SK-N-SH (cell line): ENCODE results near the gene TUBA1A. TPM values are rescaled to one million over a fixed set of nuclear protein-coding genes. Genes with fewer than 3 reads are reported as not detected.
A peak's percentile ranks its signal among the peaks of the same experiment; 100 is the strongest.

Experiments
- CTCF ChIA-PET: fragments of 300-600, 350-600 bp; formaldehyde crosslinking; extraction: SDS; loops from one replicate; lab custom pipeline; 2021; lab: Yijun Ruan, JAX
- POLR2A ChIA-PET: fragments of 350-600 bp; sonication (Branson Sonifier 250); formaldehyde crosslinking; extraction: SDS; loops from one replicate; lab custom pipeline; 2020; ENCODE audit warnings: antibody characterized with exemption, inconsistent platforms; lab: Yijun Ruan, JAX
- DNase-seq: peaks from one replicate; pipeline ENCODE4 v3.0.0; 2012
- H2AFZ ChIP-seq: fragments of 200-600 bp; sonication (generic); 2 replicates; pipeline ENCODE4 v1.8.1; 2016; ENCODE audit warnings: antibody characterized with exemption, mild to moderate bottlenecking, low read depth
- H3F3A ChIP-seq: fragments of 200-600 bp; sonication (generic); replicated peaks from 2 replicates; pipeline ENCODE3; 2016; ENCODE audit warnings: antibody characterized with exemption, mild to moderate bottlenecking; ENCODE audit not compliant: insufficient read depth
- H3K27ac ChIP-seq, 2 experiments: fragments of 200-500 bp in 1 of 2; fragments of 200-600 bp in 1 of 2; sonication (Bioruptor generic) in 1 of 2; sonication (generic), shearing (Covaris generic) in 1 of 2; 2 replicates each; pipeline versions ENCODE4 v1.5.1 to v1.6.1; 2014 to 2016; ENCODE audit warnings: low read depth in 2 of 2, inconsistent platforms in 1 of 2, low read length in 1 of 2, mild to moderate bottlenecking in 1 of 2, mixed read lengths in 1 of 2
- H3K27me3 ChIP-seq: fragments of 200-600 bp; sonication (generic), shearing (Covaris generic); 2 replicates; pipeline ENCODE4 v1.6.1; 2016; ENCODE audit warnings: mixed run types; ENCODE audit not compliant: insufficient read depth
- H3K36me3 ChIP-seq, 2 experiments: fragments of 200-500 bp in 1 of 2; fragments of 200-600 bp in 1 of 2; sonication (Bioruptor generic) in 1 of 2; sonication (generic) in 1 of 2; replicated peaks in 1 of 2; 2 replicates each; pipeline versions ENCODE3 to v1.5.1; 2014 to 2016; ENCODE audit warnings: low read length in 1 of 2, mild to moderate bottlenecking in 1 of 2; ENCODE audit not compliant: insufficient read depth in 2 of 2, control insufficient read depth in 1 of 2
- H3K4me1 ChIP-seq, 2 experiments: fragments of 200-500 bp in 1 of 2; fragments of 200-600 bp in 1 of 2; sonication (Bioruptor generic) in 1 of 2; sonication (generic), shearing (Covaris generic) in 1 of 2; 2 replicates each; pipeline versions ENCODE4 v1.5.1 to v1.6.1; 2014 to 2016; ENCODE audit warnings: low read depth in 1 of 2, low read length in 1 of 2, mixed run types in 1 of 2; ENCODE audit not compliant: insufficient read depth in 2 of 2, control insufficient read depth in 1 of 2
- H3K4me2 ChIP-seq: fragments of 200-600 bp; sonication (generic), shearing (Covaris generic); 2 replicates; pipeline ENCODE4 v1.6.1; 2017; ENCODE audit warnings: mixed run types
- H3K4me3 ChIP-seq, 2 experiments: fragments of 200-500 bp in 1 of 2; fragments of 200-600 bp in 1 of 2; sonication (Bioruptor generic) in 1 of 2; sonication (generic), shearing (Covaris generic) in 1 of 2; 2 replicates each; pipeline versions ENCODE4 v1.5.1 to v1.8.1; 2014 to 2016; ENCODE audit warnings: low read depth in 2 of 2, inconsistent platforms in 1 of 2, low read length in 1 of 2, mild to moderate bottlenecking in 1 of 2, mixed read lengths in 1 of 2, moderate library complexity in 1 of 2
- H3K79me2 ChIP-seq: fragments of 200-600 bp; sonication (generic); 2 replicates; pipeline ENCODE4 v1.8.1; 2017; ENCODE audit warnings: mild to moderate bottlenecking; ENCODE audit not compliant: insufficient read depth
- H3K9ac ChIP-seq: fragments of 200-600 bp; sonication (generic); 2 replicates; pipeline ENCODE4 v1.6.1; 2017; ENCODE audit warnings: mixed run types
- H3K9me2 ChIP-seq: fragments of 200-600 bp; sonication (generic); 2 replicates; pipeline ENCODE4 v1.6.1; 2017; ENCODE audit warnings: mixed run types
- H3K9me3 ChIP-seq: fragments of 200-600 bp; sonication (generic); 2 replicates; pipeline ENCODE4 v1.6.1; 2017; ENCODE audit warnings: mixed run types, mild to moderate bottlenecking, moderate library complexity
- H4K20me1 ChIP-seq: fragments of 200-600 bp; sonication (generic); 2 replicates; pipeline ENCODE4 v1.6.1; 2017; ENCODE audit warnings: mild to moderate bottlenecking, mixed run types; ENCODE audit not compliant: insufficient read depth
- CHD2 ChIP-seq: fragments of 150-350 bp; IDR thresholded peaks from 2 replicates; pipeline ENCODE4 v1.6.1; 2018; ENCODE audit warnings: low read length; ENCODE audit not compliant: partially characterized antibody
- ELF1 ChIP-seq: IDR thresholded peaks from 2 replicates; pipeline ENCODE4 v1.4.0; 2012
- EP300 ChIP-seq, 2 experiments: IDR thresholded peaks; 2 replicates each; pipeline versions ENCODE4 v1.4.0 to v1.6.1; 2012; ENCODE audit warnings: borderline replicate concordance in 1 of 2, low read depth in 1 of 2, low read length in 1 of 2
- FOXJ3 ChIP-seq: sonication (generic); formaldehyde crosslinking; IDR thresholded peaks from 2 replicates; pipeline ENCODE4 v1.5.1; 2020; ENCODE audit warnings: mild to moderate bottlenecking, missing genetic modification reagents
- FOXM1 ChIP-seq: IDR thresholded peaks from 2 replicates; pipeline ENCODE4 v1.4.0; 2012; ENCODE audit warnings: low read depth, mild to moderate bottlenecking
- GABPA ChIP-seq: IDR thresholded peaks from 2 replicates; pipeline ENCODE4 v1.4.0; 2012; ENCODE audit warnings: low read depth, mild to moderate bottlenecking
- GATA2 ChIP-seq: sonication (generic); formaldehyde crosslinking; IDR thresholded peaks from 2 replicates; pipeline ENCODE4 v1.5.0; 2020; ENCODE audit warnings: mild to moderate bottlenecking, missing genetic modification reagents
- MEF2A ChIP-seq: IDR thresholded peaks from 2 replicates; pipeline ENCODE4 v1.4.0; 2012; ENCODE audit warnings: low read depth, borderline replicate concordance
- NFIC ChIP-seq: IDR thresholded peaks from 2 replicates; pipeline ENCODE4 v1.4.0; 2012; ENCODE audit warnings: borderline replicate concordance
- NRF1 ChIP-seq: IDR thresholded peaks from 2 replicates; pipeline ENCODE4 v1.6.1; 2012; ENCODE audit warnings: low read depth, mild to moderate bottlenecking, low read length
- POLR2AphosphoS5 ChIP-seq: IDR thresholded peaks from 2 replicates; pipeline ENCODE4 v1.6.1; 2012; ENCODE audit warnings: low read depth, low read length
- RAD21 ChIP-seq: IDR thresholded peaks from 2 replicates; pipeline ENCODE4 v1.6.1; 2012; ENCODE audit warnings: mild to moderate bottlenecking, low read length
- RCOR1 ChIP-seq: fragments of 150-350 bp; IDR thresholded peaks from 2 replicates; pipeline ENCODE4 v1.6.1; 2017; ENCODE audit warnings: antibody characterized with exemption, low read length
- TEAD4 ChIP-seq: IDR thresholded peaks from 2 replicates; pipeline ENCODE4 v1.4.0; 2012; ENCODE audit warnings: mild to moderate bottlenecking, borderline replicate concordance; ENCODE audit not compliant: insufficient read depth
- WGBS: methylation state at CpG from one replicate; pipeline ENCODE4 v1.1.6; 2017; ENCODE audit warnings: low lambda C conversion rate; 5-methylcytosine and 5-hydroxymethylcytosine counted together
- polyA plus RNA-seq, 3 experiments: library from polyadenylated mRNA; depleted of rRNA; stranded (reverse); fragments of >200 nt; gene quantifications; 2 replicates each; pipeline ENCODE4 v1.2.3, GENCODE V29; 2012
- TF ChIP-seq, protein P1 (sequence below): IDR thresholded peaks from 2 replicates; pipeline ENCODE4 v1.6.1; 2012; ENCODE audit warnings: mild to moderate bottlenecking, low read depth, low read length, moderate library complexity
- TF ChIP-seq, protein P2 (sequence below): IDR thresholded peaks from 2 replicates; pipeline ENCODE4 v1.4.0; 2012; ENCODE audit warnings: low read depth
- TF ChIP-seq, protein P3 (sequence below): fragments of 150-350 bp; IDR thresholded peaks from 2 replicates; pipeline ENCODE4 v1.6.1; 2017; ENCODE audit warnings: antibody characterized with exemption, low read length, low read depth, borderline replicate concordance

Gene TUBA1A
- polyA plus RNA-seq, 1 of the 3 experiments (the other 2 are of a cell fraction): 1,427 TPM

DNA sequence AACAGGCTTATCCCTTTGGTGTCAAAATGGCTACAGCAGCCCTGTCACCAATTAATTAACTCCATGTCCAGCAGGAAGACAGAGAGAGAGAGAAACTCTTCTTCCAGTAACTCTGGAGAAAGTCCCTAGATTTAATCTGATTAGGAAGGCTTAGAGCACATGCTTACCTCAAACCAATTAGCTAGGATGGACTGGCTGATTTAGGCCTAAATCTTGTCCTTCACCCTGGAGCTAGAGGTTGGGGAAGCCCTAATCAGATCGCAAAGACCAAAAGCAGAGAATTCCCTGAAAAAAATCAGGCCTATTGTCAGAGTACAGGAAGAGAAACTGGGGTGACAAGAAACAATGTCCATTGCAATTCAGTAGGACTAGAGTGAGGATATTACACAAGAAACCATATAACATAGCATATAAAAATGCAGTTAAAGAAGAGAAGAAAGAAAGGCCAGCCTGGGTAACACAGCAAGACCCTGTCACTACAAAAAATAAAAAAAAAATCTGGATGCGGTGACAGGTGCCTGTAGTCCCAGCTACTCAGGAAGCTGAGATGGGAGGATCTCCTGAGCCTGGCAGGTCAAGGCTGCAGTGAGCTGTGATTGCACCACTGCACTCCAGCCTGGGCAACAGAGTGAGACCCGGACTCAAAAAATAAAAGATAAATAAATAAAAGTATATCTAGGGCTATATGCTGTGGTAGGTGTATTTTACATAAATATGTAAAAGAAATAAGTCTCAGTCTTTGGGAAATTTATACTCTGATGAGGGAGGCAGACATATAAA lies 34.9 kb upstream of the TUBA1A start:
- Histone ChIP-seq H3K4me2 (peak overlapping the region; percentile 39; the same call in 1 of the 2 replicates), H3K27me3 (no peaks in the 10 kb centered on the region), H4K20me1 (no peaks in the 10 kb centered on the region), H3K9ac (no peak overlapping the region), H2AFZ (peak overlapping the region; percentile 66), H3K9me3 (no peaks in the 10 kb centered on the region), H3K27ac (peak overlapping the region; percentile 80 to 93), H3K4me3 (no peak overlapping the region), H3F3A (peaks cover 10% of the 10 kb centered on the region), H3K9me2 (no peaks in the 10 kb centered on the region), H3K79me2 (no peaks in the 10 kb centered on the region), H3K36me3 (no peaks in the 10 kb centered on the region), H3K4me1 (peaks cover 10 to 11% of the 10 kb centered on the region in 2 experiments; a peak in 2 of 4 replicates)
- peak; percentile 45 for DNase-seq
- TF ChIP-seq CHD2: peak; percentile 48
- no peak for TF ChIP-seq RAD21
- TF ChIP-seq, protein P1, sequence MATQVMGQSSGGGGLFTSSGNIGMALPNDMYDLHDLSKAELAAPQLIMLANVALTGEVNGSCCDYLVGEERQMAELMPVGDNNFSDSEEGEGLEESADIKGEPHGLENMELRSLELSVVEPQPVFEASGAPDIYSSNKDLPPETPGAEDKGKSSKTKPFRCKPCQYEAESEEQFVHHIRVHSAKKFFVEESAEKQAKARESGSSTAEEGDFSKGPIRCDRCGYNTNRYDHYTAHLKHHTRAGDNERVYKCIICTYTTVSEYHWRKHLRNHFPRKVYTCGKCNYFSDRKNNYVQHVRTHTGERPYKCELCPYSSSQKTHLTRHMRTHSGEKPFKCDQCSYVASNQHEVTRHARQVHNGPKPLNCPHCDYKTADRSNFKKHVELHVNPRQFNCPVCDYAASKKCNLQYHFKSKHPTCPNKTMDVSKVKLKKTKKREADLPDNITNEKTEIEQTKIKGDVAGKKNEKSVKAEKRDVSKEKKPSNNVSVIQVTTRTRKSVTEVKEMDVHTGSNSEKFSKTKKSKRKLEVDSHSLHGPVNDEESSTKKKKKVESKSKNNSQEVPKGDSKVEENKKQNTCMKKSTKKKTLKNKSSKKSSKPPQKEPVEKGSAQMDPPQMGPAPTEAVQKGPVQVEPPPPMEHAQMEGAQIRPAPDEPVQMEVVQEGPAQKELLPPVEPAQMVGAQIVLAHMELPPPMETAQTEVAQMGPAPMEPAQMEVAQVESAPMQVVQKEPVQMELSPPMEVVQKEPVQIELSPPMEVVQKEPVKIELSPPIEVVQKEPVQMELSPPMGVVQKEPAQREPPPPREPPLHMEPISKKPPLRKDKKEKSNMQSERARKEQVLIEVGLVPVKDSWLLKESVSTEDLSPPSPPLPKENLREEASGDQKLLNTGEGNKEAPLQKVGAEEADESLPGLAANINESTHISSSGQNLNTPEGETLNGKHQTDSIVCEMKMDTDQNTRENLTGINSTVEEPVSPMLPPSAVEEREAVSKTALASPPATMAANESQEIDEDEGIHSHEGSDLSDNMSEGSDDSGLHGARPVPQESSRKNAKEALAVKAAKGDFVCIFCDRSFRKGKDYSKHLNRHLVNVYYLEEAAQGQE: no peak
- TF ChIP-seq ELF1: no peak
- TF ChIP-seq EP300 (IDR thresholded peaks at IDR 0.05; ENCODE audit: borderline replicate concordance in 1 of 2, low read depth in 1 of 2, low read length in 1 of 2): peak in 1 of 2 experiments; percentile 56; a peak in 1 of 4 replicates
- TF ChIP-seq TEAD4: no peak
- TF ChIP-seq MEF2A: no peak
- TF ChIP-seq, protein P2, sequence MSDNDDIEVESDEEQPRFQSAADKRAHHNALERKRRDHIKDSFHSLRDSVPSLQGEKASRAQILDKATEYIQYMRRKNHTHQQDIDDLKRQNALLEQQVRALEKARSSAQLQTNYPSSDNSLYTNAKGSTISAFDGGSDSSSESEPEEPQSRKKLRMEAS: no peak
- TF ChIP-seq GATA2: peak; percentile 76
- TF ChIP-seq RCOR1: 0 out of 2 replicates have a peak, but pooled peaks have one; percentile 45
- ChIA-PET CTCF (interaction anchor here (0.7 to 5.7 kb wide), 10 partner anchors 9 to 160 kb away, joined by 3 to 44 read pairs (median 4); partner anchors contain the start of gene TUBA1B), POLR2A (interaction anchor here (0.6 to 2.8 kb wide), 6 partner anchors 9 to 92 kb away, joined by 3 to 22 read pairs (median 5); partner anchors contain the start of genes TUBA1A and TUBA1B)
- 68% methylated on average over 3 of the region's 3 CpGs for WGBS

DNA sequence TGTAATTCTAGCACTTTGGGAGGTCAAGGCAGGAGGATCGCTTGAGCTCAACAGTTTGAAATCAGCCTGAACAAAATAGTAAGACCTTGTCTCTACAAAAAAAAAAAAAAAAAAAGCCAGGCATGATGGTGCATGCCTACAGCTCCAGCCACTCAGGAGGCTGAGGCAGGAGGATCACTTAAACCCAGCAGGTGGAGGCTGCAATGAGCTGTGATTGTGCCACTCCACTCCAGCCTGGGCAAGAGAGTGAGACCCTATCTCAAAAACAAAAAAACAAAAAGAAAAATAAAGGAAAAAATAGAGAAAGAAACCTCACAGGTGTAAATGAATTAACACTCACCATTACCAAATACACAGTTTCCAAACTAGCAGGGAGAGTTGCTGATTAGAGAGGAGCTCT lies 34.2 kb upstream of the TUBA1A start:
- no peak for DNase-seq
- Histone ChIP-seq H3K9ac (peak overlapping the region; percentile 48; the same call in 1 of the 2 replicates), H3K9me2 (no peaks in the 10 kb centered on the region), H3K4me3 (no peak overlapping the region), H3K27me3 (no peaks in the 10 kb centered on the region), H2AFZ (peak overlapping the region; percentile 66), H3K4me2 (peak overlapping the region; percentile 39; the same call in 1 of the 2 replicates), H3K4me1 (peaks cover 10 to 11% of the 10 kb centered on the region in 2 experiments; a peak in 2 of 4 replicates), H4K20me1 (no peaks in the 10 kb centered on the region), H3K79me2 (no peaks in the 10 kb centered on the region), H3F3A (peaks cover 10% of the 10 kb centered on the region), H3K9me3 (no peaks in the 10 kb centered on the region), H3K27ac (peak overlapping the region; percentile 80 to 93), H3K36me3 (no peaks in the 10 kb centered on the region)
- 95% methylated on average over 1 of the region's 1 CpG for WGBS
- POLR2A ChIA-PET: interaction anchor here (1.1 to 2.8 kb wide), 5 partner anchors 8 to 92 kb away, joined by 3 to 22 read pairs (median 4); partner anchors contain the start of genes TUBA1A and TUBA1B
- CTCF ChIA-PET: interaction anchor here (0.7 to 5.7 kb wide), 11 partner anchors 8 to 160 kb away, joined by 3 to 44 read pairs (median 4); partner anchors contain the start of gene TUBA1B
- TF ChIP-seq EP300 (IDR thresholded peaks at IDR 0.05; ENCODE audit: borderline replicate concordance in 1 of 2, low read depth in 1 of 2, low read length in 1 of 2): no peak
- no peak for TF ChIP-seq FOXM1
- TF ChIP-seq, protein P3, sequence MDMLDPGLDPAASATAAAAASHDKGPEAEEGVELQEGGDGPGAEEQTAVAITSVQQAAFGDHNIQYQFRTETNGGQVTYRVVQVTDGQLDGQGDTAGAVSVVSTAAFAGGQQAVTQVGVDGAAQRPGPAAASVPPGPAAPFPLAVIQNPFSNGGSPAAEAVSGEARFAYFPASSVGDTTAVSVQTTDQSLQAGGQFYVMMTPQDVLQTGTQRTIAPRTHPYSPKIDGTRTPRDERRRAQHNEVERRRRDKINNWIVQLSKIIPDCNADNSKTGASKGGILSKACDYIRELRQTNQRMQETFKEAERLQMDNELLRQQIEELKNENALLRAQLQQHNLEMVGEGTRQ: no peak
- no peak for TF ChIP-seq NRF1
- TF ChIP-seq FOXJ3 (CRISPR knock-in tag): no peak
- no peak for TF ChIP-seq GABPA
- TF ChIP-seq, protein P1: no peak
- TF ChIP-seq POLR2AphosphoS5: no peak
- TF ChIP-seq NFIC: no peak
- no peak for TF ChIP-seq MEF2A
